Measurements from ENCODE around the gene SCN4B.

DNA sequence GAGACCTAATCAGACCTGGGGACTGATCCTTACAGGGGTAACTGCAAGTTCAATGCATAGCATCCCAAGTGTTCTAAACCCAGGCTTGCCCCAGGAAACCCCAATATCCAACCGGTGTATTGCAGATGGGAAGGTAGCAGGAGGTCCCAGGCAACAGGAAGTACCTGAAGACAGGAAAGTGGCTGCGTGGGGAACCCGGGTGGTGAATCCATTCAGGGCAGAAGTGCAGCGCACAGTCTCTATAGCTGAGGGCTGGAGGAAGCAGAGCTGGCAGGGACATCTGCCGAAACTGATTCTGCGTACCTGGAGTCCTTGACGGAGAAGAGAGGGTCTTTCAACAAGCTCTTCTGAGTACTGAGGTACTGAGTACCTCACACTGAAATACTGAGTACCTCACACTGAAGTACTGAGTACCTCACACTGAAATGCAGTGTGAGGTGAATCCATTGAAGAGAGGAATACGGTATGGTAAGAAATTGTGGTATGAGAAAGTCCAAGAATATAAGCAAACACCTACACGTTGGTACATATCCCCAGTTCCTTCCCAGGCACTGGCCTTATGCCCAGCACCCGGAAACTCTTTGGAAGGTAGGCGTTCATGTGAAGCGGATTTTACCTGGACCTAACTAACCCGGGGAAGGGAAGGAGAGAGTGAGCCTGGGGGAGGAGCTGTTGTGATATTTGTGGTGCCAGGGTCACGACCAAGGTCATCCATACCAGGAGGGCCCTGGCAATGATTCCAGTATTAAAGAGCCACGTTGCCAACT, 20.1 kb downstream of the SCN4B start:
- TF ChIP-seq, protein P1, sequence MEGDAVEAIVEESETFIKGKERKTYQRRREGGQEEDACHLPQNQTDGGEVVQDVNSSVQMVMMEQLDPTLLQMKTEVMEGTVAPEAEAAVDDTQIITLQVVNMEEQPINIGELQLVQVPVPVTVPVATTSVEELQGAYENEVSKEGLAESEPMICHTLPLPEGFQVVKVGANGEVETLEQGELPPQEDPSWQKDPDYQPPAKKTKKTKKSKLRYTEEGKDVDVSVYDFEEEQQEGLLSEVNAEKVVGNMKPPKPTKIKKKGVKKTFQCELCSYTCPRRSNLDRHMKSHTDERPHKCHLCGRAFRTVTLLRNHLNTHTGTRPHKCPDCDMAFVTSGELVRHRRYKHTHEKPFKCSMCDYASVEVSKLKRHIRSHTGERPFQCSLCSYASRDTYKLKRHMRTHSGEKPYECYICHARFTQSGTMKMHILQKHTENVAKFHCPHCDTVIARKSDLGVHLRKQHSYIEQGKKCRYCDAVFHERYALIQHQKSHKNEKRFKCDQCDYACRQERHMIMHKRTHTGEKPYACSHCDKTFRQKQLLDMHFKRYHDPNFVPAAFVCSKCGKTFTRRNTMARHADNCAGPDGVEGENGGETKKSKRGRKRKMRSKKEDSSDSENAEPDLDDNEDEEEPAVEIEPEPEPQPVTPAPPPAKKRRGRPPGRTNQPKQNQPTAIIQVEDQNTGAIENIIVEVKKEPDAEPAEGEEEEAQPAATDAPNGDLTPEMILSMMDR (IDR thresholded peaks at IDR 0.05; ENCODE audit: low read depth, low read length), result no peak
- TF ChIP-seq POLR2A (IDR thresholded peaks at IDR 0.05; ENCODE audit: extremely low read depth, insufficient read length), result no peak
